Ishikawa (cell line): Measurements from ENCODE around the gene RASL12.

Experiments used
- CREB1 ChIP-seq: IDR thresholded peaks from 2 replicates; pipeline ENCODE4 v1.6.1; 2012; ENCODE audit warnings: low read depth
- EGR1 ChIP-seq: IDR thresholded peaks from 2 replicates; pipeline ENCODE4 v1.6.1; 2012
- EP300 ChIP-seq: IDR thresholded peaks from 2 replicates; pipeline ENCODE4 v1.6.1; 2012; ENCODE audit warnings: borderline replicate concordance
- FOXM1 ChIP-seq: IDR thresholded peaks from 2 replicates; pipeline ENCODE4 v1.6.1; 2012; ENCODE audit warnings: low read depth, borderline replicate concordance
- TAF1 ChIP-seq: IDR thresholded peaks from 2 replicates; pipeline ENCODE4 v1.6.1; 2012; ENCODE audit warnings: low read depth, mild to moderate bottlenecking
- TCF12 ChIP-seq: IDR thresholded peaks from 2 replicates; pipeline ENCODE4 v1.6.1; 2012; ENCODE audit warnings: low read depth
- YY1 ChIP-seq: IDR thresholded peaks from 2 replicates; pipeline ENCODE4 v1.6.1; 2012; ENCODE audit warnings: low read depth
- TF ChIP-seq, protein P1 (sequence below): IDR thresholded peaks from 2 replicates; pipeline ENCODE4 v1.6.1; 2012

DNA sequence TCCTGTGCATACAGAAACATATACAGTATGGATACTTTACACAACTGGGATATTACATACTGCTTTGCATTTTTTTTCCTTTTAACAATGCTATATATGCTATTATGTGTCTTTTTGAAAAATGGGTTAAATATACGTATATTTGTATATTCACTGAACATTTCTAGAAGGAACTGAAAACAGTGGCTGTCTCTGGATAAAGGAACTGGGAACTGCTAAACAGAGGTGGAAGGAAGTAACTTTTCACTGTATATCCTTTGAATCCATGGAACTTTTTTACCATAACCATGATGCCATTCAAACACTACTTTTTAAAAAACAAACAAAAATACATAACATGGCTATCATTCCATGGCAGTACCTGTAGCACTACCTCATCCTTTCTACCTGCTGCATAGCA, 40.2 kb downstream of the RASL12 start:
- no peak for TF ChIP-seq EP300
- no peak for TF ChIP-seq TAF1
- TF ChIP-seq TCF12: no peak
- TF ChIP-seq, protein P1, sequence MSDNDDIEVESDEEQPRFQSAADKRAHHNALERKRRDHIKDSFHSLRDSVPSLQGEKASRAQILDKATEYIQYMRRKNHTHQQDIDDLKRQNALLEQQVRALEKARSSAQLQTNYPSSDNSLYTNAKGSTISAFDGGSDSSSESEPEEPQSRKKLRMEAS: no peak
- no peak for TF ChIP-seq CREB1
- no peak for TF ChIP-seq FOXM1
- no peak for TF ChIP-seq EGR1
- no peak for TF ChIP-seq YY1
